GM12875 (cell line): ENCODE data around the gene MECR.
"Not testable (repeated sequence)": the region's sequence is repeated elsewhere in the genome, so short reads cannot be mapped to it uniquely, and the experiment has no call there.

ENCODE experiments used
- H3K4me3 ChIP-seq: one replicate; pipeline ENCODE4 v1.5.1; 2011; ENCODE audit warnings: low read depth, low read length, control low read depth
- CTCF ChIP-seq: IDR thresholded peaks from 2 replicates; pipeline ENCODE4 v1.5.1; 2011; ENCODE audit warnings: low read depth, mild to moderate bottlenecking, control low read depth, inconsistent platforms, low read length, moderate library complexity, borderline replicate concordance; ENCODE audit not compliant: insufficient read depth

The MECR gene

GRCh38 chr1:29156543-29157268 is 74.0 kb downstream of the MECR start:
- H3K4me3 ChIP-seq = no peak overlapping the region
- no peak for TF ChIP-seq CTCF

GRCh38 chr1:29152046-29152805 is 78.5 kb downstream of the MECR start:
- TF ChIP-seq CTCF = no peak
- no peak overlapping the region for H3K4me3 ChIP-seq

GRCh38 chr1:29150346-29150745 is 80.4 kb downstream of the MECR start:
- not testable (repeated sequence) for H3K4me3 ChIP-seq

- H3K4me3 ChIP-seq = no peak overlapping the region
- no peak for TF ChIP-seq CTCF
These were observed 81.9 kb downstream of the MECR start for GRCh38 chr1:29148656-29149491.

GRCh38 chr1:29145739-29146437 is 84.8 kb downstream of the MECR start:
- TF ChIP-seq CTCF = no peak

GRCh38 chr1:29144178-29144577 is 86.6 kb downstream of the MECR start:
- no peak for TF ChIP-seq CTCF
- H3K4me3 ChIP-seq = no peak overlapping the region

More at GRCh38 chr1:29145739-29146437, 84.8 kb downstream of the MECR start:
- no peak overlapping the region for H3K4me3 ChIP-seq

GRCh38 chr1:29142714-29143113 is 88.0 kb downstream of the MECR start:
- H3K4me3 ChIP-seq = no peak overlapping the region
- TF ChIP-seq CTCF = no peak
